Brain microvascular endothelial cell (primary cell): Measurements from ENCODE around the gene RNF166.

Experiments
- DNase-seq: peaks from one replicate; pipeline ENCODE4 v3.0.0-alpha.2; 2020
- H3K27ac ChIP-seq: fragments of 250-450 bp; sonication (Bioruptor Pico); 2 replicates; pipeline ENCODE4 v1.5.1; 2020; ENCODE audit warnings: mild to moderate bottlenecking, moderate library complexity
- H3K27me3 ChIP-seq: fragments of 250-450 bp; sonication (Bioruptor Pico); replicated peaks from 2 replicates; pipeline ENCODE4 v1.5.1; 2020; ENCODE audit warnings: mild to moderate bottlenecking
- H3K36me3 ChIP-seq: fragments of 250-450 bp; sonication (Bioruptor Pico); replicated peaks from 2 replicates; pipeline ENCODE4 v1.5.1; 2020; ENCODE audit warnings: mild to moderate bottlenecking
- H3K4me3 ChIP-seq: 2 replicates; pipeline ENCODE4 v1.5.1; 2011; ENCODE audit warnings: low read depth, mild to moderate bottlenecking, control low read depth, low read length, moderate library complexity
- in situ Hi-C: cut with HindIII; loops from 2 replicates; pipeline ENCODE4 v1.10.0; 2017; ENCODE audit warnings: low sequenced_read_pairs, low pct_ligation_motif_present
- TF ChIP-seq, protein P1 (sequence below): IDR thresholded peaks from 2 replicates; pipeline ENCODE4 v1.5.1; 2011; ENCODE audit warnings: low read depth, mild to moderate bottlenecking, moderate library complexity, low read length, control low read depth, inconsistent platforms; ENCODE audit errors: missing control alignments

RNF166 gene, protein sequence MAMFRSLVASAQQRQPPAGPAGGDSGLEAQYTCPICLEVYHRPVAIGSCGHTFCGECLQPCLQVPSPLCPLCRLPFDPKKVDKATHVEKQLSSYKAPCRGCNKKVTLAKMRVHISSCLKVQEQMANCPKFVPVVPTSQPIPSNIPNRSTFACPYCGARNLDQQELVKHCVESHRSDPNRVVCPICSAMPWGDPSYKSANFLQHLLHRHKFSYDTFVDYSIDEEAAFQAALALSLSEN

GRCh38 chr16:88706229-88706964 lies at the start of gene RNF166, which contains the start of gene CTU2:
Gene RNF166, minus strand, starts transcription at chr16:88706408. Its CDS starts 83 bp downstream, at chr16:88706325.
Gene CTU2, plus strand, starts transcription at chr16:88706503. Its CDS starts 28 bp downstream, at chr16:88706531.
- TF ChIP-seq, protein P1, sequence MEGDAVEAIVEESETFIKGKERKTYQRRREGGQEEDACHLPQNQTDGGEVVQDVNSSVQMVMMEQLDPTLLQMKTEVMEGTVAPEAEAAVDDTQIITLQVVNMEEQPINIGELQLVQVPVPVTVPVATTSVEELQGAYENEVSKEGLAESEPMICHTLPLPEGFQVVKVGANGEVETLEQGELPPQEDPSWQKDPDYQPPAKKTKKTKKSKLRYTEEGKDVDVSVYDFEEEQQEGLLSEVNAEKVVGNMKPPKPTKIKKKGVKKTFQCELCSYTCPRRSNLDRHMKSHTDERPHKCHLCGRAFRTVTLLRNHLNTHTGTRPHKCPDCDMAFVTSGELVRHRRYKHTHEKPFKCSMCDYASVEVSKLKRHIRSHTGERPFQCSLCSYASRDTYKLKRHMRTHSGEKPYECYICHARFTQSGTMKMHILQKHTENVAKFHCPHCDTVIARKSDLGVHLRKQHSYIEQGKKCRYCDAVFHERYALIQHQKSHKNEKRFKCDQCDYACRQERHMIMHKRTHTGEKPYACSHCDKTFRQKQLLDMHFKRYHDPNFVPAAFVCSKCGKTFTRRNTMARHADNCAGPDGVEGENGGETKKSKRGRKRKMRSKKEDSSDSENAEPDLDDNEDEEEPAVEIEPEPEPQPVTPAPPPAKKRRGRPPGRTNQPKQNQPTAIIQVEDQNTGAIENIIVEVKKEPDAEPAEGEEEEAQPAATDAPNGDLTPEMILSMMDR = no peak
- in situ Hi-C loops = no loop called here
- Histone ChIP-seq H3K27me3 (no peaks in the 10 kb centered on the region), H3K27ac (peak within 1 kb of the TSS; percentile 46), H3K4me3 (peak within 1 kb of the TSS; percentile 93), H3K36me3 (peaks cover 2% of the 10 kb centered on the region)
- peak; percentile 69 for DNase-seq

DNA sequence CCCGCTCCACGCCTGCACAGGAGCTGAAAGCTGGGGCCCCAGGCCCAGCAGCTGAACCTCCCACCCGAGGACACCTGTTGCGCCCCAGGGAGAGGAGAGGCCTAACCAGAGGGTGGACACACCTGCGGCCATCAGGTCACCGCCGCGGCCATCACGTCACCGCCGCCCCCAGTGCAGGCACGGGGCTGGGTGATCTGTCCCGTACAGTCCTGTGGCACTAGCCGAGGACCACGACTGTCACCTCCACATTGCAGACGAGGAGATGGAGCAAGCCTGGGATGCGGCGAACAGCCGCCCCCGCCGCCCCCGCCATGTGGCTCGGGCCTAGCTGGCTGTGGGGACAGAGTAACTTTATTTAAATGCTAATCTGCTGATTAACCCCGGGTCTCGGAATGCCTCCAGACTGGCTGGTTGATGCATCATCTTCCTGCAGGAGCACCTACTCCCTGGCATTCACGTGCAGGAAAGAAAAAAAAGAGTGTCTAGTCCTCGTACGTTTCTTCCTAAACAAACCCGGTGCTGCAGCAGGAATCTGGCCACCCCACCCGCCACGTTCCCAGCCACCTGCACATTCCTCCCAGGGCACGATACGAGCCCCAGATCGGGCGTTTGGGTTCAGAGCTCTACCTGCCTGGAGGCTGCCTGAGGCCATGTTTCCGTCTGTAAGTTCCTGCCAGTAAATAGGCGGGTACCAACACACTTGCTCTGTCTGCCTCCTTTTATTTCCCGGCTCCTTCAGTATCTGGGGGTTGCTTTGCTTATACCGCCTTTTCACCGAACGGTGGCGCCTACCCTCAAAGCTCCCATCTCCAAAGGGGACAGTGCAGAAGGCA lies 48.9 kb upstream of the RNF166 start:
- Histone ChIP-seq H3K27ac (no peak overlapping the region), H3K36me3 (peaks cover 8% of the 10 kb centered on the region), H3K27me3 (no peaks in the 10 kb centered on the region), H3K4me3 (no peak overlapping the region)
- DNase-seq = no peak
- TF ChIP-seq, protein P1 = peak; percentile 74
- in situ Hi-C loops = loop anchor here (25.0 kb wide), 1 partner anchor 407 kb away; the partner anchor contains the start of gene CDH15

GRCh38 chr16:88754109-88754911 lies 48.1 kb upstream of the RNF166 start:
- Histone ChIP-seq H3K36me3 (peaks cover 8% of the 10 kb centered on the region), H3K27me3 (no peaks in the 10 kb centered on the region), H3K27ac (no peak overlapping the region), H3K4me3 (no peak overlapping the region)
- in situ Hi-C loops = loop anchor here (25.0 kb wide), 1 partner anchor 408 kb away; the partner anchor contains the start of gene CDH15
- no peak for DNase-seq
- TF ChIP-seq, protein P1 = no peak

- H3K36me3 ChIP-seq = peaks cover 8% of the 10 kb centered on the region
- in situ Hi-C loops = loop anchor here (25.0 kb wide), 1 partner anchor 409 kb away; the partner anchor contains the start of gene CDH15
- no peak for DNase-seq
- H3K27ac ChIP-seq = no peak overlapping the region
- no peak overlapping the region for H3K4me3 ChIP-seq
- TF ChIP-seq, protein P1 = no peak
- H3K27me3 ChIP-seq = no peaks in the 10 kb centered on the region
Observed at GRCh38 chr16:88753602-88754001, 47.4 kb upstream of the RNF166 start.

GRCh38 chr16:88753191-88753590 lies 47.0 kb upstream of the RNF166 start:
- Histone ChIP-seq H3K27me3 (no peaks in the 10 kb centered on the region), H3K36me3 (peaks cover 12% of the 10 kb centered on the region), H3K27ac (no peak overlapping the region), H3K4me3 (no peak overlapping the region)
- no peak for DNase-seq
- TF ChIP-seq, protein P1 = no peak
- in situ Hi-C loops = loop anchor here (25.0 kb wide), 1 partner anchor 409 kb away; the partner anchor contains the start of gene CDH15
